Right renal pelvis (tissue), 4 donors: ENCODE results near the gene GPATCH2. TPM values are rescaled to one million over a fixed set of nuclear protein-coding genes. Genes with fewer than 3 reads are reported as not detected.
A peak's percentile ranks its signal among the peaks of the same experiment; 100 is the strongest.

Experiments
- DNase-seq, 4 donors: peaks; one replicate each; pipeline ENCODE4 v3.0.0-alpha.2; 2013; ENCODE audit warnings: low read depth in 4 of 4, low spot score in 3 of 4, missing footprints in 1 of 4
- polyA plus RNA-seq, 4 donors: library from polyadenylated mRNA; unstranded; fragments of 120-200 nt; gene quantifications; one replicate each; pipeline ENCODE4 v1.2.1, GENCODE V29; 2013; ENCODE audit not compliant: insufficient read length in 4 of 4

Gene GPATCH2
- polyA plus RNA-seq: 10 to 100 TPM; 24.5 to 29.3 (median 28.2) TPM

GRCh38 chr1:217630711-217631591 lies at the start of gene GPATCH2, which contains the start of gene SPATA17:
GPATCH2 (minus strand) TSS chr1:217631090; CDS start chr1:217630971, 119 bp downstream.
SPATA17 (plus strand) TSS chr1:217631344; CDS start chr1:217631379, 35 bp downstream.
- DNase-seq: peak; percentile 88 to 91 (median 90)

GRCh38 chr1:217674028-217674729 lies 43.3 kb upstream of the GPATCH2 start:
- no peak for DNase-seq

- no peak for DNase-seq
Observed at GRCh38 chr1:217673387-217673786, 42.5 kb upstream of the GPATCH2 start.

GRCh38 chr1:217668351-217668940 lies 37.6 kb upstream of the GPATCH2 start:
- DNase-seq: no peak

GRCh38 chr1:217661407-217661806 lies 30.5 kb upstream of the GPATCH2 start:
- no peak for DNase-seq

- no peak for DNase-seq
Observed at GRCh38 chr1:217660353-217661062, 29.6 kb upstream of the GPATCH2 start.

- DNase-seq: no peak
Observed at GRCh38 chr1:217650674-217651073, 19.8 kb upstream of the GPATCH2 start.

- no peak for DNase-seq
Observed at GRCh38 chr1:217647791-217648190, 16.9 kb upstream of the GPATCH2 start.

GRCh38 chr1:217642455-217642854 lies 11.6 kb upstream of the GPATCH2 start:
- DNase-seq: no peak

- DNase-seq: no peak
Observed at GRCh38 chr1:217627431-217627830, 3.5 kb downstream of the GPATCH2 start.

- DNase-seq: no peak
Observed at GRCh38 chr1:217626321-217626720, 4.6 kb downstream of the GPATCH2 start.

- DNase-seq: no peak
Observed at GRCh38 chr1:217622042-217622441, 8.8 kb downstream of the GPATCH2 start.

- DNase-seq: no peak
Observed at GRCh38 chr1:217620814-217621213, 10.1 kb downstream of the GPATCH2 start.

- DNase-seq: no peak
Observed at GRCh38 chr1:217617126-217617525, 13.8 kb downstream of the GPATCH2 start.

GRCh38 chr1:217614200-217614712 lies 16.6 kb downstream of the GPATCH2 start:
- DNase-seq: no peak

GRCh38 chr1:217605390-217605789 lies 25.5 kb downstream of the GPATCH2 start:
- DNase-seq: no peak

- DNase-seq: no peak
Observed at GRCh38 chr1:217602380-217602779, 28.5 kb downstream of the GPATCH2 start.

GRCh38 chr1:217599154-217599553 lies 31.7 kb downstream of the GPATCH2 start:
- DNase-seq: no peak

- no peak for DNase-seq
Observed at GRCh38 chr1:217590598-217590997, 40.3 kb downstream of the GPATCH2 start.

GRCh38 chr1:217586586-217586985 lies 44.3 kb downstream of the GPATCH2 start:
- DNase-seq: no peak
